Panc1 (cell line): ENCODE data around the gene MELK. TPM values are rescaled to one million over a fixed set of nuclear protein-coding genes. Genes with fewer than 3 reads are reported as not detected.

Experiments
- ATAC-seq: fragments of 200-7000 bp; cut with Tn5 transposase; 2 replicates; pipeline ENCODE4 v1.9.1; 2020; ENCODE audit warnings: mild to moderate bottlenecking, moderate library complexity
- BruUV-seq: library from RNA; stranded (reverse); fragments of 400-500 nt; replicated peaks from 2 replicates; lab custom pipeline; 2021; lab: Mats Ljungman, UMichigan
- CTCF ChIA-PET: fragments of 300-600 bp; sonication (Branson Sonifier 250); formaldehyde crosslinking; loops from one replicate; lab custom pipeline; 2022; ENCODE audit warnings: antibody characterized with exemption; lab: Charles Lee
- POLR2A ChIA-PET: fragments of 300-600 bp; sonication (Branson Sonifier 250); formaldehyde crosslinking; loops from one replicate; lab custom pipeline; 2022; ENCODE audit warnings: antibody characterized with exemption; lab: Charles Lee
- DNase-seq: peaks from one replicate; pipeline ENCODE4 v3.0.0-alpha.2; 2010; ENCODE audit warnings: low read depth, low spot score
- H3K27ac ChIP-seq: 2 replicates; pipeline ENCODE4 v1.5.1; 2011; ENCODE audit warnings: mild to moderate bottlenecking, low read length, inconsistent platforms
- H3K27me3 ChIP-seq: fragments of 200-500 bp; sonication (Bioruptor generic); 2 replicates; pipeline ENCODE4 v1.6.0; 2014; ENCODE audit warnings: low read length, inconsistent platforms; ENCODE audit not compliant: control insufficient read depth, insufficient read depth
- H3K36me3 ChIP-seq: fragments of 200-500 bp; sonication (Bioruptor generic); 2 replicates; pipeline ENCODE4 v1.5.1; 2014; ENCODE audit warnings: inconsistent platforms, mild to moderate bottlenecking, low read length, moderate library complexity; ENCODE audit not compliant: control insufficient read depth, insufficient read depth
- H3K4me1 ChIP-seq: 2 replicates; pipeline ENCODE4 v1.5.1; 2011; ENCODE audit warnings: inconsistent platforms, mild to moderate bottlenecking, low read length, moderate library complexity; ENCODE audit not compliant: control insufficient read depth, insufficient read depth
- H3K4me3 ChIP-seq, 2 experiments: 2 replicates each; pipeline ENCODE4 v1.5.1; 2011 to 2012; ENCODE audit warnings: low read depth in 2 of 2, low read length in 2 of 2, mild to moderate bottlenecking in 2 of 2, inconsistent platforms in 1 of 2, moderate library complexity in 1 of 2
- H3K9me3 ChIP-seq: fragments of 200-500 bp; sonication (Bioruptor generic); 2 replicates; pipeline ENCODE4 v1.5.1; 2014; ENCODE audit warnings: low read depth, mild to moderate bottlenecking, inconsistent platforms, low read length, moderate library complexity; ENCODE audit not compliant: control insufficient read depth, insufficient read depth
- POLR2AphosphoS5 ChIP-seq: IDR thresholded peaks from 2 replicates; pipeline ENCODE4 v1.6.1; 2012; ENCODE audit warnings: mild to moderate bottlenecking, low read depth, low read length, moderate library complexity
- SIN3A ChIP-seq: IDR thresholded peaks from 2 replicates; pipeline ENCODE4 v1.6.1; 2012; ENCODE audit warnings: low read depth, mild to moderate bottlenecking, low read length, moderate library complexity, borderline replicate concordance; ENCODE audit not compliant: insufficient read depth
- TCF7L2 ChIP-seq: IDR thresholded peaks from 2 replicates; pipeline ENCODE4 v1.6.1; 2011; ENCODE audit warnings: mild to moderate bottlenecking, low read depth, low read length, inconsistent platforms
- in situ Hi-C: cut with HindIII; loops from 2 replicates; pipeline ENCODE4 v1.10.0; 2016; ENCODE audit warnings: low sequenced_read_pairs, low pct_unique_long_range_greater_than_20kb
- intact Hi-C: fragments of 100-400 bp; cut with micrococcal nuclease; formaldehyde crosslinking; loops from one replicate; pipeline ENCODE4 v1.10.0; 2022; ENCODE audit not compliant: unreplicated experiment
- total RNA-seq: library from RNA; stranded (reverse); gene quantifications from one replicate; pipeline ENCODE4 v1.2.1, GENCODE V29; 2021; ENCODE audit not compliant: unreplicated experiment
- TF ChIP-seq, protein P1 (sequence below), 2 experiments: IDR thresholded peaks; 2 replicates each; pipeline ENCODE4 v1.6.1; 2011 to 2012; ENCODE audit warnings: low read depth in 2 of 2, control low read depth in 1 of 2, low read length in 1 of 2, mild to moderate bottlenecking in 1 of 2, moderate library complexity in 1 of 2; ENCODE audit not compliant: insufficient read depth in 1 of 2
- TF ChIP-seq, protein P2 (sequence below): fragments of 450-650 bp; IDR thresholded peaks from 2 replicates; pipeline ENCODE4 v1.5.1; 2017; ENCODE audit warnings: mild to moderate bottlenecking

MELK gene
- total RNA-seq, 1 experiment from 2014 or later: 112 TPM

DNA sequence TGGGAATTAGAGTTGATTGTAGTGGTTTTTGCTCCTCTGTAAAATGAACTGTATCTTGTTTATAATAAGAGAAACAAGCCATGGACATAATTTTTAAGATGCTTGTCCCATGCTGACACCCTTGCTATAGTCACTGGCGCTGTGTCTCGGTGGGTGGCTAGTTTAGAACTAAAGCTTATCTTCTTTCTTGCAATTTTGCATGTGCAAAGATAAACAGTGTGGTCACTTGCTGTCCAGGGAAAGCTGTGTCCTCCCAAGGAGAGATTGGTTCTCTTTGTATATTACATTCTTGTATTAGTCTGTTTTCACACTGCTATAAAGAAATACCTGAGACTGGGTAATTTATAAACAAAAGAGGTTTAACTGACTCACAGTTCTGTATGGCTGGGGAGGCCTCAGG, 143.8 kb downstream of the MELK start:
- CTCF ChIA-PET: no interaction called here
- H3K27ac ChIP-seq: no peak overlapping the region
- in situ Hi-C loops: no loop called here
- intact Hi-C loops: no loop called here
- POLR2A ChIA-PET: no interaction called here
- peaks cover 21% of the 10 kb centered on the region for H3K27me3 ChIP-seq
- H3K4me1 ChIP-seq: no peaks in the 10 kb centered on the region
- H3K4me3 ChIP-seq: no peak overlapping the region
- DNase-seq (no peak), ATAC-seq (no peak)
- no peaks in the 10 kb centered on the region for H3K9me3 ChIP-seq
- TF ChIP-seq POLR2AphosphoS5 (no peak), TCF7L2 (no peak), SIN3A (no peak)
- TF ChIP-seq, protein P1, sequence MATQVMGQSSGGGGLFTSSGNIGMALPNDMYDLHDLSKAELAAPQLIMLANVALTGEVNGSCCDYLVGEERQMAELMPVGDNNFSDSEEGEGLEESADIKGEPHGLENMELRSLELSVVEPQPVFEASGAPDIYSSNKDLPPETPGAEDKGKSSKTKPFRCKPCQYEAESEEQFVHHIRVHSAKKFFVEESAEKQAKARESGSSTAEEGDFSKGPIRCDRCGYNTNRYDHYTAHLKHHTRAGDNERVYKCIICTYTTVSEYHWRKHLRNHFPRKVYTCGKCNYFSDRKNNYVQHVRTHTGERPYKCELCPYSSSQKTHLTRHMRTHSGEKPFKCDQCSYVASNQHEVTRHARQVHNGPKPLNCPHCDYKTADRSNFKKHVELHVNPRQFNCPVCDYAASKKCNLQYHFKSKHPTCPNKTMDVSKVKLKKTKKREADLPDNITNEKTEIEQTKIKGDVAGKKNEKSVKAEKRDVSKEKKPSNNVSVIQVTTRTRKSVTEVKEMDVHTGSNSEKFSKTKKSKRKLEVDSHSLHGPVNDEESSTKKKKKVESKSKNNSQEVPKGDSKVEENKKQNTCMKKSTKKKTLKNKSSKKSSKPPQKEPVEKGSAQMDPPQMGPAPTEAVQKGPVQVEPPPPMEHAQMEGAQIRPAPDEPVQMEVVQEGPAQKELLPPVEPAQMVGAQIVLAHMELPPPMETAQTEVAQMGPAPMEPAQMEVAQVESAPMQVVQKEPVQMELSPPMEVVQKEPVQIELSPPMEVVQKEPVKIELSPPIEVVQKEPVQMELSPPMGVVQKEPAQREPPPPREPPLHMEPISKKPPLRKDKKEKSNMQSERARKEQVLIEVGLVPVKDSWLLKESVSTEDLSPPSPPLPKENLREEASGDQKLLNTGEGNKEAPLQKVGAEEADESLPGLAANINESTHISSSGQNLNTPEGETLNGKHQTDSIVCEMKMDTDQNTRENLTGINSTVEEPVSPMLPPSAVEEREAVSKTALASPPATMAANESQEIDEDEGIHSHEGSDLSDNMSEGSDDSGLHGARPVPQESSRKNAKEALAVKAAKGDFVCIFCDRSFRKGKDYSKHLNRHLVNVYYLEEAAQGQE (IDR thresholded peaks at IDR 0.05; ENCODE audit: insufficient read depth in 1 of 2, low read depth in 2 of 2, low read length in 1 of 2): no peak
- TF ChIP-seq, protein P2, sequence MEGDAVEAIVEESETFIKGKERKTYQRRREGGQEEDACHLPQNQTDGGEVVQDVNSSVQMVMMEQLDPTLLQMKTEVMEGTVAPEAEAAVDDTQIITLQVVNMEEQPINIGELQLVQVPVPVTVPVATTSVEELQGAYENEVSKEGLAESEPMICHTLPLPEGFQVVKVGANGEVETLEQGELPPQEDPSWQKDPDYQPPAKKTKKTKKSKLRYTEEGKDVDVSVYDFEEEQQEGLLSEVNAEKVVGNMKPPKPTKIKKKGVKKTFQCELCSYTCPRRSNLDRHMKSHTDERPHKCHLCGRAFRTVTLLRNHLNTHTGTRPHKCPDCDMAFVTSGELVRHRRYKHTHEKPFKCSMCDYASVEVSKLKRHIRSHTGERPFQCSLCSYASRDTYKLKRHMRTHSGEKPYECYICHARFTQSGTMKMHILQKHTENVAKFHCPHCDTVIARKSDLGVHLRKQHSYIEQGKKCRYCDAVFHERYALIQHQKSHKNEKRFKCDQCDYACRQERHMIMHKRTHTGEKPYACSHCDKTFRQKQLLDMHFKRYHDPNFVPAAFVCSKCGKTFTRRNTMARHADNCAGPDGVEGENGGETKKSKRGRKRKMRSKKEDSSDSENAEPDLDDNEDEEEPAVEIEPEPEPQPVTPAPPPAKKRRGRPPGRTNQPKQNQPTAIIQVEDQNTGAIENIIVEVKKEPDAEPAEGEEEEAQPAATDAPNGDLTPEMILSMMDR: no peak
- no peaks in the 10 kb centered on the region for H3K36me3 ChIP-seq
- BruUV-seq: no TSS peak

GRCh38 chr9:36717276-36717675, 144.6 kb downstream of the MELK start:
- ATAC-seq (no peak), DNase-seq (no peak)
- in situ Hi-C loops: no loop called here
- POLR2A ChIA-PET: no interaction called here
- Histone ChIP-seq H3K4me3 (no peak overlapping the region), H3K27ac (no peak overlapping the region), H3K4me1 (no peaks in the 10 kb centered on the region), H3K27me3 (peaks cover 21% of the 10 kb centered on the region), H3K36me3 (no peaks in the 10 kb centered on the region), H3K9me3 (no peaks in the 10 kb centered on the region)
- BruUV-seq: no TSS peak
- no peak for TF ChIP-seq POLR2AphosphoS5
- TF ChIP-seq, protein P2: no peak
- TF ChIP-seq, protein P1 (IDR thresholded peaks at IDR 0.05; ENCODE audit: insufficient read depth in 1 of 2, low read depth in 2 of 2, low read length in 1 of 2): no peak
- no peak for TF ChIP-seq SIN3A
- no peak for TF ChIP-seq TCF7L2
- intact Hi-C loops: no loop called here
- CTCF ChIA-PET: no interaction called here
